Smooth muscle cell of the brain vasculature (primary cell): Measurements from ENCODE around the gene SLC1A7.

Source experiments
- DNase-seq: peaks from one replicate; pipeline ENCODE4 v3.0.0-alpha.2; 2012; ENCODE audit warnings: low read depth, low spot score

The SLC1A7 gene

DNA sequence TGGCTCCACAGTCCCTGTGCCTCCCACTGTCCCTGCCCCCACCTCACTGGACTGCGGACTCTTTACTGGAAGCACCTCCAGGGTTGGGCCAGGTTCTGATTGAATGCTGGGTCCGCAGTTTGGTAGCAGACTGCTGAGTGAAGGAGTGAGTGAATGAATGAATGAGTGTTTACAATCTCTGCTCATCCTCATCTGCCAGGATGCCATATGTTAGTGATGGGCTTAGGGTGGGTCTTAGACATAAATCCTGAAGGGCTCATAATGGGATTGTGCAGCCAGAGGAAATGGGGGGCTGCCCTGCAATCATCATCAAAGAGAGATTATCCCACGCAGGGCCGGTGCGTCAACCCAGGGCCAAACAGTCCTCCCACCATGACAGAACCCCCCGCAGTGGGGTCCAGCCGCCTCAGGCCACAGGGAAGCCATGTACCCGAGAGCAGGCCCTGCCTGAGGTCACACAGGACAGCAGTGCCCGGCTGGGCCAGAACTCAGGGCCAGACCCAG lies 26.1 kb downstream of the SLC1A7 start:
- no peak for DNase-seq

DNA sequence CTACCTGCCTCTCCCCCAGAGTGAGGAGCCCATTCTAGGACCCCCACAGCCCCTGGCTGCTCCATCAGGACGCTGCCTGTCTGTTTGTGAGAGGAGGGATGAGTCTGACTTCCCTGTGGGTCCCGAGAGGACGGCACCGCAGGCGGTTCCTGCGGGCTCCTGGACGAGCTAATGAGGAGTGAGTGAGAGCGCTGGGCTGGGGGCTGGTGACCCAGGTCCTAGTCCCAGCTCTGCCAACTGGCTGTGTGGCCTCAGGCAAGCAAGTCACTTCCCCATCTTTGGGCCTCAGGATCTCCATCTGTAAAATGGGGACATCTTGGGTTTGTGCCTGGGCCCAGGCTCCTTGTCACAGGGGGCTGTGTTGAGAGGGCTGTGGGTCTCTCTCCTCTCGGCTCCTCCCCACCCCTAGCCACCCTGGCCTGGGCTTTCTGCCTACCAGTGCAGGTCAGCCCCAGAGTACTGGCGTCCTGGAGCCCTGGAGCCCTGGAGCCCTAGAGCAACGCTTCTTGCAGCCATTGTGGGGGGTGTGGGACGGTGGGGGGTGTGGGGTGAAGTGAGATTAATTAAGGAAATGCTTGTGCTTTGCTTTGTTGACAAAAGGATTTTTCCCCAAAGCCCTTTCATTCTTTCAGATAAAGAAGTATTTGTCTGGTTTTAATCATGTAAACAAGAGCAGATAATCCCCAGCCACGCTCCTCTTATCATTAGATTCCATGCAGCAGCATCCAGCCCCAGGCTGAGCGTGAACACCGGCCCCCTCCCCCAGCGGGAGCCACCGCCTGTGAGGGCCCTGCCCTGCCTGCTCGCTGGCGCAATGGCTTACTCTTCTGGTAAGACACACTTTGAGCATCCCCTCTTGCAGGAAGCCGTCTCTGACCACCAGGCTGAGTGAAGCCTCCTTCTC lies 26.8 kb downstream of the SLC1A7 start:
- DNase-seq: no peak

GRCh38 chr1:53114581-53115400 lies 27.6 kb downstream of the SLC1A7 start:
- no peak for DNase-seq

- DNase-seq: no peak
Measured at GRCh38 chr1:53114090-53114489, 28.3 kb downstream of the SLC1A7 start.

GRCh38 chr1:53112861-53113260 lies 29.6 kb downstream of the SLC1A7 start:
- DNase-seq: no peak

DNA sequence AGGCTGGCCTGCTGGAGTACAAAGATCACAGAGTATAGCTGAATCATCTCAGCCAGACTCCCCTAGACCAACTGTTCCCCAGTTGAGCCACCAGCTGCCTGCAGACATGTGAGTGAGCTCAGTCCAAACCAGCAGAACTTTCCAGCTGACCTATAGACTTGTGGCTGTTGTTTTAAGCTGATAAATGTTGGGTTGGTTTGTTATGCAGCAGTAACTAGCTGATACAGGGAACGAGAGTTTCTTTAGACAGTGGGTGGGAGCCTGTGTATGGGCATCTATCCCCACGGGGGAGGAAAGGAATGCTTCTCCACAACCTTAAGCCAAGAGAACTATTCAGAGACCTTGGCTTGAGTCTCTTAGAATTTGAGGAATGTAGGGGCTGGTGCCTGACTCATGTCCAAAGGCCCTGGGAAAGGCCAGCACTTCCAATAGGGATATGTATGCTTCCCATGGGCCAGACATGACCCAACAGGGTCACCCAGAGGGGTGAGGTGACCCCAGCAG lies 30.1 kb downstream of the SLC1A7 start:
- no peak for DNase-seq

GRCh38 chr1:53111693-53112092 lies 30.7 kb downstream of the SLC1A7 start:
- no peak for DNase-seq

GRCh38 chr1:53111073-53111556 lies 31.3 kb downstream of the SLC1A7 start:
- no peak for DNase-seq

- no peak for DNase-seq
Measured at GRCh38 chr1:53110370-53111072, 31.9 kb downstream of the SLC1A7 start.

DNA sequence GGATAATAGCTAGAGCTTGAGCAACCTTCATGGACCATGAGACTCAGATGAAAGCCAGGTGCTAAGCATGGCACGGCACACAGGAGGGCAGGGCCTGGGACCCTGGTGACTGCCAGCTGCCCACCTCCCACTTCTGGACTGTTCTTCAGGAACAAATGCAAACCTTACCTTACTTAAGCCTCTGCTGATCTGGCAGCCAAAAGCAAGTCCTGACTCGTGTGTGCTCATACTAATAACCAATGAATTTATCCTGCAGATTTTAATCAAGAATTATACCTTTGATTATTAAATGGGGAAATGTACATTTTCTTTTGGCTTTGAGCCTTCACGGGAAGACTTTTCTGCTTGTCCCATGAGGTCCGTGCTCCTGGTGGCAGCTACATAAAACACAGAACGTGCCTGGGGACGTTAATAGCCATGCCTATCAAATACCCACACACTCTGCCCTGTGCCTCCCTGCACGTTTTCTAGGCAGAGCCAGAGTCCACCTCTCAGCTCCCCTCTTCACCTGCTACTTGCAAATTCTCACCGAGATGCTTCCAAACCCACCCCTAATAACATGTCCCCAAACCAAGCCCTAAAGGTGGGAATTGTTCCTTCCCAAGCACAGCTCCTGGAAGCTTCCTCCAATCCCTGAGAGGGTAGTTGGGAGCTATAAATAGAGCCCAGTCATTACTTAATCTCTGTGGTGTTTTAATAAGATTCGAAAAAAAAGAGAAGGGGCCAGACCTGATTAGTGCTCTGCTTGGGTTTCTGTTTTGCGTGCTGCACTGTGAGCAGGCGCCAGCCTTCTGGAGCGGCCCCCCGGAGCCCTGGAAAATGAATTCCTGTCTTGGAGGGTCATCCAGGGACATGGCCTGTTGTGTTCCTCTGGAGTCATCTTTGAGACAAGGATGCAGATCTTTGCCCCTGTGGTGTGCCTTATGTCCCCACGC lies 33.5 kb downstream of the SLC1A7 start:
- no peak for DNase-seq

- DNase-seq: peak; percentile 21
Measured at GRCh38 chr1:53107570-53108322, 34.7 kb downstream of the SLC1A7 start.

DNA sequence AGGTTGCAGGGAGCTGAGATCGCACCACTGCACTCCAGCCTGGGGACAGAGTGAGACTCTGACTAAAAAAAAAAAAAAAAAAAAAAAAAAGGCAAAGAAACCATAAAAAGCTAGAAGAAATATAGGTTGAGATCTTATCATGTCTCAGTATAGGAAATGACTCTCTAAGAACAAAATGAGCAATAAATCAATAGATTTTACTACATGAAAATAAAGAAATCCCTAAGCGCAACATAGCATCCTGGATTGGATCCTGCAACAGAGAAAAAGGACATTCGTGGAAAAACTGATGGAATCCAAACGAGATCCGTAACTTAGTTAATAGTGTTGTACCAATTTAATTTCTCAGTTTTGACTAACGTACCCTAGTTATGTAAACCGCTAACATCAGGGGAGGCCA lies 35.3 kb downstream of the SLC1A7 start:
- no peak for DNase-seq

GRCh38 chr1:53104289-53104913 lies 38.0 kb downstream of the SLC1A7 start:
- DNase-seq: no peak

- no peak for DNase-seq
Measured at GRCh38 chr1:53094533-53094919, 47.9 kb downstream of the SLC1A7 start.

DNA sequence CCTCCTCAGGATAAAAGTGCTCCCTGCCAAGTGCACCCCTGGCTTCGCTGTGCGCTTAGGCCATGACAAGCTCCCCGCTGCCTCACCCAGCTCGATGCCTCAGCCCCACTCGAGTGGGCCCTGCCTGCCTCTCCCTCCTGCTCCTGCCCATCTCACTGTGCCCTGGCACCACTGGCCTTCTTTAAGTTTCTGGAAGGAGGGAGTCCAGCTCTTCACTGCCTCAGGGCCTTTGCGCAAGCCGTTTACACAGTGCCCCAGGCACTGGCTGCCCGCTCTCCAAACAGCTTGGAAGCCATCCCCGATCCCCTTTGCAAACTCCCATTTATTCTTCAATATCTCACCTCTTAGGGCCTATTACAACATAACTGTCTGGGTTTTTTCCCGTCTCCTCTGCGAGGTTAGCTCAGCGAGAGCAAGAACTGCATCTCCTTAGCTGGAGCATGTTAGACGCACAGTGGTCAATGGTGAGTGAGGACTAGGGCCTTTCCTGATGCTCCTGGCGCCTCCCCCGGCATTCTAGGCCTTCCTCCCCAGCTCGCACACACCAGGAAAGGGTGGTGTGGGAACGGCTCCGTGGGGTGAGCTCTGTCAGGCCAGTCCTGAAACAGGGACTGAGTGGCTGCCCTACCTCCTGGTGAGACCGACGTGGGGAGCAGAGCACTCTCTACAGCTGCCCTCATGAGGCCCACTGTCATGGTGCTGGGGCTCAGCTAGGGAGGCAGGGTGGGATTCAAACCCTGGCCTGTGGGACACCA lies 48.5 kb downstream of the SLC1A7 start:
- no peak for DNase-seq

DNA sequence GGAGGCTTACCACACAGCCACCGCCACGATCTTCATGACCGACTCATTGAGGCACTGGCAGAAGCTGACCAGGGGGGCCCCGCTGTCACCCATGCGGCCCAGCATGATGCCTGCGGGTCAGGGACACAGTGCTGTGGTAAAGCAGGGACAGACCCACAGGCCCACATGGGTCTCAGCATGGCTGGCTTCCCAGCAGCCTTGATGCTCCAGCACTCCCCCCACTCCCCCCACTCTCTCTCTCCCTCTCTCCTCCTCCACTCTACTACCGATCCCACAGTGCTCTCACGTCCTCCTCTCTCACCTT lies 49.0 kb downstream of the SLC1A7 start:
- no peak for DNase-seq

- no peak for DNase-seq
Measured at GRCh38 chr1:53092659-53093450, 49.6 kb downstream of the SLC1A7 start.
